Measurements from ENCODE around the gene MICU2. TPM values are rescaled to one million over a fixed set of nuclear protein-coding genes. Genes with fewer than 3 reads are reported as not detected.
A peak's percentile ranks its signal among the peaks of the same experiment; 100 is the strongest.

Gene MICU2
- total RNA-seq, 2 experiments from 2014 or later: 32.0 to 33.9 TPM

GRCh38 chr13:21458813-21459701, 144.9 kb downstream of the MICU2 start, which contains the start of gene ZDHHC20:
Gene ZDHHC20, minus strand, starts transcription at chr13:21459303. Its CDS starts 132 bp downstream, at chr13:21459171.
- peak; percentile 86 for DNase-seq
- Mint-ChIP-seq H3K4me1 (peaks cover 37% of the 10 kb centered on the region), H3K27me3 (no peaks in the 10 kb centered on the region), H3K36me3 (ENCODE audit: low read depth) (peaks cover 15% of the 10 kb centered on the region), H3K27ac (peak within 1 kb of the TSS; percentile 95), H3K9me3 (peaks cover 11% of the 10 kb centered on the region), H3K4me3 (peak within 1 kb of the TSS; percentile 96)
- CTCF ChIA-PET: interaction anchor here (0.6 to 1.2 kb wide), 6 partner anchors 9 to 256 kb away, joined by 3 to 4 read pairs (median 3); no protein-coding TSS in a partner anchor
- POLR2A ChIA-PET: interaction anchor here (1.0 kb wide), 1 partner anchor 283 kb away, joined by 5 read pairs; the partner anchor contains the start of genes MRPL57 and SKA3

- peak; percentile 60 for DNase-seq
- ChIA-PET CTCF (interaction anchor here (0.7 to 1.2 kb wide), 6 partner anchors 9 to 160 kb away, joined by 3 to 4 read pairs (median 3); no protein-coding TSS in a partner anchor), POLR2A (no interaction called here)
- Mint-ChIP-seq H3K9me3 (peaks cover 12% of the 10 kb centered on the region), H3K4me1 (peaks cover 38% of the 10 kb centered on the region), H3K27me3 (no peaks in the 10 kb centered on the region), H3K36me3 (ENCODE audit: low read depth) (peaks cover 15% of the 10 kb centered on the region), H3K4me3 (peak overlapping the region; percentile 96), H3K27ac (peak overlapping the region; percentile 94)
Observed at GRCh38 chr13:21458451-21458812, 145.5 kb downstream of the MICU2 start.

GRCh38 chr13:21453387-21454081, 150.4 kb downstream of the MICU2 start:
- Mint-ChIP-seq H3K36me3 (ENCODE audit: low read depth) (peaks cover 37% of the 10 kb centered on the region), H3K27me3 (no peaks in the 10 kb centered on the region), H3K4me1 (peaks cover 40% of the 10 kb centered on the region), H3K4me3 (no peak overlapping the region), H3K27ac (peak overlapping the region; percentile 19), H3K9me3 (peaks cover 21% of the 10 kb centered on the region)
- CTCF ChIA-PET: interaction anchor here (1.0 kb wide), 1 partner anchor 17 kb away, joined by 3 read pairs; no protein-coding TSS in a partner anchor
- DNase-seq: no peak
- POLR2A ChIA-PET: no interaction called here

GRCh38 chr13:21450936-21451335, 153.0 kb downstream of the MICU2 start:
- H3K4me3 Mint-ChIP-seq: no peak overlapping the region

GRCh38 chr13:21446656-21447055, 157.3 kb downstream of the MICU2 start:
- Mint-ChIP-seq H3K36me3 (ENCODE audit: low read depth) (peaks cover 36% of the 10 kb centered on the region), H3K27ac (no peak overlapping the region), H3K9me3 (peaks cover 11% of the 10 kb centered on the region), H3K4me1 (peaks cover 8% of the 10 kb centered on the region), H3K4me3 (no peak overlapping the region), H3K27me3 (no peaks in the 10 kb centered on the region)
- POLR2A ChIA-PET: no interaction called here
- DNase-seq: no peak
- CTCF ChIA-PET: no interaction called here

More at GRCh38 chr13:21450936-21451335, 153.0 kb downstream of the MICU2 start:
- ChIA-PET POLR2A (no interaction called here), CTCF (no interaction called here)
- peaks cover 26% of the 10 kb centered on the region for H3K9me3 Mint-ChIP-seq
- no peak for DNase-seq
- H3K36me3 Mint-ChIP-seq (ENCODE audit: low read depth): peaks cover 43% of the 10 kb centered on the region
- no peaks in the 10 kb centered on the region for H3K27me3 Mint-ChIP-seq
- H3K27ac Mint-ChIP-seq: no peak overlapping the region
- peaks cover 29% of the 10 kb centered on the region for H3K4me1 Mint-ChIP-seq

- peaks cover 8% of the 10 kb centered on the region for H3K4me1 Mint-ChIP-seq
- H3K27ac Mint-ChIP-seq: no peak overlapping the region
- H3K9me3 Mint-ChIP-seq: peaks cover 12% of the 10 kb centered on the region
- H3K4me3 Mint-ChIP-seq: no peak overlapping the region
- peaks cover 41% of the 10 kb centered on the region for H3K36me3 Mint-ChIP-seq (ENCODE audit: low read depth)
- CTCF ChIA-PET: interaction anchor here (0.6 kb wide), 1 partner anchor 31 kb away, joined by 8 read pairs; no protein-coding TSS in a partner anchor
- POLR2A ChIA-PET: no interaction called here
- DNase-seq: no peak
- no peaks in the 10 kb centered on the region for H3K27me3 Mint-ChIP-seq
Observed at GRCh38 chr13:21445759-21446158, 158.2 kb downstream of the MICU2 start.

- H3K4me1 Mint-ChIP-seq: peaks cover 13% of the 10 kb centered on the region
- no peak overlapping the region for H3K4me3 Mint-ChIP-seq
- peaks cover 19% of the 10 kb centered on the region for H3K9me3 Mint-ChIP-seq
- peaks cover 46% of the 10 kb centered on the region for H3K36me3 Mint-ChIP-seq (ENCODE audit: low read depth)
- no peaks in the 10 kb centered on the region for H3K27me3 Mint-ChIP-seq
- no peak overlapping the region for H3K27ac Mint-ChIP-seq
- DNase-seq: no peak
- CTCF ChIA-PET: no interaction called here
- POLR2A ChIA-PET: interaction anchor here (0.7 kb wide), 1 partner anchor 268 kb away, joined by 3 read pairs; no protein-coding TSS in a partner anchor
Observed at GRCh38 chr13:21443171-21443570, 160.8 kb downstream of the MICU2 start.

Other genes starting within 250 kb of the MICU2 start
- gene ZDHHC20, start 144.9 kb downstream of the MICU2 start, total RNA-seq: 10 to 100 TPM; 84.7 to 85.0 TPM
- gene FGF9, start 66.9 kb upstream of the MICU2 start, total RNA-seq: under 1 TPM in 1 of 2 experiments, not detected in 1; 0.04 TPM

Measured in activated CD4-positive, alpha-beta T cell treated with anti-CD3 and anti-CD28 coated beads, Interleukin-2, amount 10 ng/mL, durations not matched to agents 7 days and 5 days (primary cell).